DOHH2 (cell line): ENCODE data around the gene GTF2F2.

ENCODE experiments used
- H3F3A ChIP-seq: fragments of 200-600 bp; sonication (generic), shearing (Covaris generic); 2 replicates; pipeline ENCODE4 v1.6.0; 2016; ENCODE audit warnings: antibody characterized with exemption, mild to moderate bottlenecking; ENCODE audit not compliant: control insufficient read depth, insufficient read depth
- H3K27ac ChIP-seq: fragments of 200-600 bp; sonication (generic); 2 replicates; pipeline ENCODE4 v1.5.1; 2014; ENCODE audit warnings: low read depth, mild to moderate bottlenecking, low read length, moderate library complexity
- H3K27me3 ChIP-seq: fragments of 200-600 bp; sonication (generic); 2 replicates; pipeline ENCODE4 v1.6.1; 2014; ENCODE audit warnings: mild to moderate bottlenecking, low read length, mixed read lengths; ENCODE audit not compliant: control insufficient read depth
- H3K36me3 ChIP-seq: fragments of 200-600 bp; sonication (generic); 2 replicates; pipeline ENCODE4 v1.6.1; 2014; ENCODE audit warnings: mild to moderate bottlenecking, low read length, moderate library complexity, mixed read lengths; ENCODE audit not compliant: control insufficient read depth
- H3K4me1 ChIP-seq: fragments of 200-600 bp; sonication (generic); 2 replicates; pipeline ENCODE4 v1.6.1; 2014; ENCODE audit warnings: mild to moderate bottlenecking, low read length, mixed read lengths; ENCODE audit not compliant: control insufficient read depth
- H3K4me2 ChIP-seq: fragments of 200-600 bp; sonication (generic); 2 replicates; pipeline ENCODE4 v1.6.0; 2014; ENCODE audit warnings: mild to moderate bottlenecking, low read length, moderate library complexity
- H3K4me3 ChIP-seq: fragments of 200-600 bp; sonication (generic); 2 replicates; pipeline ENCODE4 v1.5.1; 2014; ENCODE audit warnings: mild to moderate bottlenecking, low read length, mixed read lengths
- H3K79me2 ChIP-seq: fragments of 200-600 bp; sonication (generic); 2 replicates; pipeline ENCODE4 v1.6.1; 2014; ENCODE audit warnings: mild to moderate bottlenecking, low read length, mixed read lengths; ENCODE audit not compliant: control insufficient read depth
- H3K9me2 ChIP-seq: fragments of 200-600 bp; sonication (generic); replicated peaks from 2 replicates; pipeline ENCODE4 v1.6.1; 2014; ENCODE audit warnings: mild to moderate bottlenecking, low read length, mixed read lengths; ENCODE audit not compliant: control insufficient read depth
- H3K9me3 ChIP-seq: fragments of 200-600 bp; sonication (generic); 2 replicates; pipeline ENCODE4 v1.6.1; 2014; ENCODE audit warnings: antibody characterized with exemption, low read length, mixed read lengths; ENCODE audit not compliant: control insufficient read depth, insufficient read depth
- H4K20me1 ChIP-seq: fragments of 200-600 bp; sonication (generic); 2 replicates; pipeline ENCODE4 v1.6.0; 2014; ENCODE audit warnings: low read depth, mild to moderate bottlenecking, antibody characterized with exemption, low read length, moderate library complexity; ENCODE audit not compliant: control insufficient read depth, insufficient read depth
- CTCF ChIP-seq: fragments of 200-600 bp; sonication (generic); IDR thresholded peaks from one replicate; pipeline ENCODE4 v1.5.1; 2014; ENCODE audit warnings: antibody characterized with exemption, mild to moderate bottlenecking, low read depth, low read length; ENCODE audit not compliant: poor library complexity, severe bottlenecking
- EZH2phosphoT487 ChIP-seq: fragments of 200-600 bp; sonication (generic); IDR thresholded peaks from 2 replicates; pipeline ENCODE4 v1.6.1; 2017; ENCODE audit warnings: borderline replicate concordance, mild to moderate bottlenecking, antibody characterized with exemption, low read length, moderate library complexity, mixed read lengths

GTF2F2 gene

GRCh38 chr13:45191874-45192273, 71.6 kb downstream of the GTF2F2 start:
- Histone ChIP-seq H3K4me2 (no peak overlapping the region), H4K20me1 (no peaks in the 10 kb centered on the region), H3K27ac (no peak overlapping the region)

GRCh38 chr13:45194081-45194939, 74.0 kb downstream of the GTF2F2 start:
- Histone ChIP-seq H3K27ac (no peak overlapping the region), H3F3A (peaks cover 3% of the 10 kb centered on the region; the same call in 1 of the 2 replicates), H3K27me3 (no peaks in the 10 kb centered on the region), H4K20me1 (no peaks in the 10 kb centered on the region), H3K79me2 (0 out of 2 replicates have a peak, but pooled peaks cover 6% of the 10 kb centered on the region), H3K9me3 (no peaks in the 10 kb centered on the region), H3K4me3 (no peak overlapping the region), H3K36me3 (no peaks in the 10 kb centered on the region), H3K9me2 (no peaks in the 10 kb centered on the region), H3K4me1 (no peaks in the 10 kb centered on the region), H3K4me2 (no peak overlapping the region)
- TF ChIP-seq EZH2phosphoT487 (no peak), CTCF (no peak)

More at GRCh38 chr13:45191874-45192273, 71.6 kb downstream of the GTF2F2 start:
- Histone ChIP-seq H3F3A (peaks cover 3% of the 10 kb centered on the region; the same call in 1 of the 2 replicates), H3K27me3 (no peaks in the 10 kb centered on the region), H3K4me1 (no peaks in the 10 kb centered on the region), H3K36me3 (peaks cover 3% of the 10 kb centered on the region; the same call in 1 of the 2 replicates), H3K79me2 (0 out of 2 replicates have a peak, but pooled peaks cover 6% of the 10 kb centered on the region), H3K9me3 (no peaks in the 10 kb centered on the region), H3K9me2 (no peaks in the 10 kb centered on the region), H3K4me3 (no peak overlapping the region)
- TF ChIP-seq CTCF (no peak), EZH2phosphoT487 (no peak)

DNA sequence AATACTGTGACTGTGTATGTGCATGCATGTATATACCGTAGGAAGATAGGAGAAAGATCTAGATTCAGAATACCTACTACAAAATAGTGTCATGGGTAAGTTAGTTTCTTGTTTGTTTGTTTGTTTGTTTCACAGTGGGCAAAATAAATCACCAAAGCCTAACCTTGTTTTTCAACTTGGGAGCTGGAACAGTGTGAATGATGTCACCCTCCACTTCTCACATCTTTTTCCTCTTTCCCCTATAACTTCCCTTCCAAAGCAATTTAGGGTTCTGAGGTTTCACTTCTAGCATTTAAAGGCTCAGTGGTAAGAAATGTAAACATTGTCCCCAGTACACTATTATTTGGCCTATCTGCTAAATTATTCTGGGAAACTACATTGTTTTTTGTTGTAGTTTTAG, 75.1 kb downstream of the GTF2F2 start:
- H4K20me1 ChIP-seq: no peaks in the 10 kb centered on the region
- no peaks in the 10 kb centered on the region for H3K9me2 ChIP-seq
- no peaks in the 10 kb centered on the region for H3K4me1 ChIP-seq
- H3K4me2 ChIP-seq: no peak overlapping the region
- 0 out of 2 replicates have a peak, but pooled peaks cover 6% of the 10 kb centered on the region for H3K79me2 ChIP-seq
- H3K27me3 ChIP-seq: no peaks in the 10 kb centered on the region
- no peaks in the 10 kb centered on the region for H3K36me3 ChIP-seq
- TF ChIP-seq CTCF: no peak
- no peak for TF ChIP-seq EZH2phosphoT487
- H3K9me3 ChIP-seq: no peaks in the 10 kb centered on the region
- H3F3A ChIP-seq: peaks cover 3% of the 10 kb centered on the region; the same call in 1 of the 2 replicates
- H3K4me3 ChIP-seq: no peak overlapping the region
- H3K27ac ChIP-seq: no peak overlapping the region
